GM12878 (cell line): Measurements from ENCODE around the gene TRIP6. TPM values are rescaled to one million over a fixed set of nuclear protein-coding genes. Genes with fewer than 3 reads are reported as not detected.

Experiments used
- BCLAF1 ChIP-seq: fragments of 450-650 bp; IDR thresholded peaks from 2 replicates; pipeline ENCODE4 v1.6.1; 2017; ENCODE audit warnings: antibody characterized with exemption, mild to moderate bottlenecking, moderate library complexity
- BHLHE40 ChIP-seq, 2 experiments: fragments of 450-650 bp in 1 of 2; IDR thresholded peaks; 2 replicates each; pipeline ENCODE4 v1.6.1; 2011 to 2017; ENCODE audit warnings: low read depth in 2 of 2, borderline replicate concordance in 1 of 2, improper control_type of control experiment in 1 of 2, low read length in 1 of 2, mild to moderate bottlenecking in 1 of 2
- DPF2 ChIP-seq: fragments of 450-650 bp; IDR thresholded peaks from 2 replicates; pipeline ENCODE4 v1.6.1; 2017; ENCODE audit warnings: mild to moderate bottlenecking
- E2F4 ChIP-seq: IDR thresholded peaks from 2 replicates; pipeline ENCODE4 v1.6.1; 2012; ENCODE audit warnings: low read depth, low read length, improper control_type of control experiment
- E4F1 ChIP-seq: fragments of 450-650 bp; IDR thresholded peaks from 2 replicates; pipeline ENCODE4 v1.6.1; 2018; ENCODE audit warnings: borderline replicate concordance, mild to moderate bottlenecking; ENCODE audit not compliant: partially characterized antibody
- GABPA ChIP-seq: IDR thresholded peaks from 2 replicates; pipeline ENCODE4 v1.6.1; 2014; ENCODE audit warnings: antibody characterized with exemption, low read depth, mild to moderate bottlenecking, inconsistent platforms
- HDAC6 ChIP-seq: fragments of 200-600 bp; sonication (generic); IDR thresholded peaks from one replicate; pipeline ENCODE4 v1.8.0; 2017; ENCODE audit warnings: antibody characterized with exemption; ENCODE audit not compliant: unreplicated experiment
- HDGF ChIP-seq: fragments of 450-650 bp; IDR thresholded peaks from 2 replicates; pipeline ENCODE4 v1.6.1; 2016; ENCODE audit warnings: antibody characterized with exemption
- IKZF2 ChIP-seq, 2 experiments: fragments of 450-650 bp; IDR thresholded peaks; 2 replicates each; pipeline ENCODE4 v1.6.1; 2017; ENCODE audit warnings: mild to moderate bottlenecking in 2 of 2, moderate library complexity in 2 of 2
- IRF5 ChIP-seq: fragments of 450-650 bp; IDR thresholded peaks from 2 replicates; pipeline ENCODE4 v1.6.1; 2017; ENCODE audit warnings: borderline replicate concordance
- MLLT1 ChIP-seq: fragments of 450-650 bp; IDR thresholded peaks from 2 replicates; pipeline ENCODE4 v1.6.1; 2016; ENCODE audit warnings: mild to moderate bottlenecking
- MYC ChIP-seq: IDR thresholded peaks from 2 replicates; pipeline ENCODE4 v1.6.1; 2011; ENCODE audit warnings: mild to moderate bottlenecking, low read length, moderate library complexity, inconsistent platforms; ENCODE audit not compliant: insufficient read depth, insufficient replicate concordance, insufficient read length, severe bottlenecking
- SIX5 ChIP-seq: IDR thresholded peaks from 2 replicates; pipeline ENCODE4 v1.6.1; 2011; ENCODE audit warnings: mild to moderate bottlenecking, low read depth, low read length, moderate library complexity; ENCODE audit not compliant: severe bottlenecking
- SMAD5 ChIP-seq: IDR thresholded peaks from 2 replicates; pipeline ENCODE4 v1.6.1; 2016; ENCODE audit warnings: antibody characterized with exemption, low read depth
- SRF ChIP-seq, 2 experiments: IDR thresholded peaks; 2 replicates each; pipeline ENCODE4 v1.6.1; 2011; ENCODE audit warnings: low read depth in 2 of 2, low read length in 2 of 2, mild to moderate bottlenecking in 1 of 2, moderate library complexity in 1 of 2
- USF1 ChIP-seq: IDR thresholded peaks from 2 replicates; pipeline ENCODE4 v1.6.1; 2011; ENCODE audit warnings: borderline replicate concordance, low read depth, mild to moderate bottlenecking, moderate library complexity, mixed read lengths, low read length; ENCODE audit not compliant: insufficient read depth; ENCODE audit errors: extremely low read length
- polyA plus RNA-seq, 11 experiments: library from polyadenylated mRNA; depleted of rRNA in 4 of 11; unstranded in 6 of 11; stranded (reverse) in 5 of 11; fragments of >200 nt; fragmentation: Nextera tagmentation in 4 of 11; fragmentation: Illumina TruSeq in 1 of 11; extraction: Ambion mirVana in 4 of 11; extraction: Trizol in 1 of 11; gene quantifications; 1 replicate in 1 of 11; 2 replicates in 10 of 11; pipeline versions ENCODE4 v1.2.1 to v1.2.3, GENCODE V29; 2011 to 2016; ENCODE audit warnings: inconsistent platforms in 2 of 11, missing spikeins in 2 of 11, low read depth in 1 of 11
- total RNA-seq, 4 experiments: library from RNA; depleted of rRNA in 3 of 4; stranded (reverse); fragments of >200 nt in 3 of 4; fragmentation: Illumina TruSeq in 1 of 4; extraction: Trizol in 1 of 4; gene quantifications; 2 replicates each; pipeline versions ENCODE4 v1.2.1 to v1.2.3, GENCODE V29; 2013 to 2021

Gene TRIP6
- total and polyA plus RNA-seq, 10 of the 15 experiments (the other 5 are each of a cell fraction or from before 2014, with no cell fraction given), result 2.5 to 47.4 (median 25.5) TPM

- no peak for TF ChIP-seq SRF (IDR thresholded peaks at IDR 0.05; ENCODE audit: low read depth in 2 of 2, low read length in 2 of 2)
- no peak for TF ChIP-seq E4F1
- TF ChIP-seq MYC, result no peak
- no peak for TF ChIP-seq IRF5
- peak in 1 of 2 experiments; percentile 8; a peak in 1 of 4 replicates for TF ChIP-seq BHLHE40 (IDR thresholded peaks at IDR 0.05; ENCODE audit: borderline replicate concordance in 1 of 2, low read depth in 2 of 2, low read length in 1 of 2)
- TF ChIP-seq E2F4, result no peak
- peak; percentile 13; the same call in 1 of the 2 replicates for TF ChIP-seq DPF2
- no peak for TF ChIP-seq BCLAF1
- TF ChIP-seq IKZF2 (IDR thresholded peaks at IDR 0.05), result 0 out of 4 replicates have a peak, but pooled peaks of 1 of the 2 experiments have one; percentile 1
- TF ChIP-seq USF1, result no peak
- TF ChIP-seq MLLT1, result no peak
- TF ChIP-seq GABPA, result no peak
- 0 out of 2 replicates have a peak, but pooled peaks have one; percentile 18 for TF ChIP-seq HDGF
- TF ChIP-seq HDAC6, result no peak
- TF ChIP-seq SIX5, result no peak
- TF ChIP-seq SMAD5, result no peak
Observed at GRCh38 chr7:100890653-100891567, 23.7 kb downstream of the TRIP6 start (continued).
